LNCaP clone FGC (cell line): ENCODE measurements around the gene NEK10.

Experiments
- DNase-seq: peaks from one replicate; pipeline ENCODE4 v3.0.0-alpha.2; 2011; ENCODE audit warnings: low read depth
- H3K4me3 ChIP-seq: 2 replicates; pipeline ENCODE4 v1.5.1; 2011; ENCODE audit warnings: mild to moderate bottlenecking, low read depth, low read length, control low read depth
- TF ChIP-seq, protein P1 (sequence below): IDR thresholded peaks from 2 replicates; pipeline ENCODE4 v1.5.1; 2012; ENCODE audit warnings: mild to moderate bottlenecking; ENCODE audit not compliant: control insufficient read depth, insufficient read depth; ENCODE audit errors: extremely low read depth

Gene NEK10

DNA sequence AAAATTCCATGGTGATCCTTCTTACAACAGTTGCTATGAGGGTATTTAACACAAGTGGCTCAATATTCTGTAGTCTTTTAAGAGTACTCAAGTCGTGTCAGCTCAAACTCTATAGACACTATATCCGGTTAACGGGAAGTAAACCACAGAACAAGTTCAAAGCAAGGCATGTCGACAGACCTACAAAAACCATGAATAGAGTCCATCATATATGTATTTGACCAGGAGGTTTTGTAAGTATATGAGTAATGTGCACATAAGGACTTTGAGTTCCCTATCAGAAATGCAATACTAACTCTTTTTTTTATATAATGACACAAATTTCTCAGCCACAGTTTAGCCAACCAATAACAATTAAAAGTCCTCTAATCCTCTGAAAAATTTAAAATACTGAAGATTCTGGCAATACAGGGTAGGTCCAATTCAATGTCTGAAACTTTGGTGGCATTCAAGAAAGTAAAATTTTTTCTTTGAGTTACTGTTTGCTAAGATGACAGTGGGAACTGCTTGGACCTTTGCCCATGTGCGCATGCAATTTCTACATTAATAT, 93.7 kb downstream of the NEK10 start:
- TF ChIP-seq, protein P1, sequence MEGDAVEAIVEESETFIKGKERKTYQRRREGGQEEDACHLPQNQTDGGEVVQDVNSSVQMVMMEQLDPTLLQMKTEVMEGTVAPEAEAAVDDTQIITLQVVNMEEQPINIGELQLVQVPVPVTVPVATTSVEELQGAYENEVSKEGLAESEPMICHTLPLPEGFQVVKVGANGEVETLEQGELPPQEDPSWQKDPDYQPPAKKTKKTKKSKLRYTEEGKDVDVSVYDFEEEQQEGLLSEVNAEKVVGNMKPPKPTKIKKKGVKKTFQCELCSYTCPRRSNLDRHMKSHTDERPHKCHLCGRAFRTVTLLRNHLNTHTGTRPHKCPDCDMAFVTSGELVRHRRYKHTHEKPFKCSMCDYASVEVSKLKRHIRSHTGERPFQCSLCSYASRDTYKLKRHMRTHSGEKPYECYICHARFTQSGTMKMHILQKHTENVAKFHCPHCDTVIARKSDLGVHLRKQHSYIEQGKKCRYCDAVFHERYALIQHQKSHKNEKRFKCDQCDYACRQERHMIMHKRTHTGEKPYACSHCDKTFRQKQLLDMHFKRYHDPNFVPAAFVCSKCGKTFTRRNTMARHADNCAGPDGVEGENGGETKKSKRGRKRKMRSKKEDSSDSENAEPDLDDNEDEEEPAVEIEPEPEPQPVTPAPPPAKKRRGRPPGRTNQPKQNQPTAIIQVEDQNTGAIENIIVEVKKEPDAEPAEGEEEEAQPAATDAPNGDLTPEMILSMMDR, result no peak
- DNase-seq, result no peak
- H3K4me3 ChIP-seq, result no peak overlapping the region

DNA sequence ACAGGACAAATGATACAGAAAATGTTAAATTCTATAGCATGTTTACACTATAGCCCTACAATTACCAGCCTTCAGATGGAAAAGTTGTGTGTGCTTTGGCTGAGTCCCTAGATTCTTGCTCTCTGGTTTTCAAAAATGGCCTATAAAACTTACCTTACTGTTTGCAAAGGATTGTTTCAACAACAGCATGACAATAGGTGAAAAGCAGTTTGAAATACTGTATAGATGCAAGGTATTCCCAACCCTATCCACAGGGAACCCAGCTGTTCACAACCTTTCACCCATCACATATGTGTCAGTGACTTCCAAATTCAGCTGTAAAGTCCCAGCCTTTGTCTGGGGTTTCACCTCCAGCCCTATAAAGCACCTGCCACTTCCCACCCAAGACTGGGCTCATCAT, 97.3 kb downstream of the NEK10 start:
- TF ChIP-seq, protein P1, result no peak
- H3K4me3 ChIP-seq, result no peak overlapping the region
- DNase-seq, result peak; percentile 56

DNA sequence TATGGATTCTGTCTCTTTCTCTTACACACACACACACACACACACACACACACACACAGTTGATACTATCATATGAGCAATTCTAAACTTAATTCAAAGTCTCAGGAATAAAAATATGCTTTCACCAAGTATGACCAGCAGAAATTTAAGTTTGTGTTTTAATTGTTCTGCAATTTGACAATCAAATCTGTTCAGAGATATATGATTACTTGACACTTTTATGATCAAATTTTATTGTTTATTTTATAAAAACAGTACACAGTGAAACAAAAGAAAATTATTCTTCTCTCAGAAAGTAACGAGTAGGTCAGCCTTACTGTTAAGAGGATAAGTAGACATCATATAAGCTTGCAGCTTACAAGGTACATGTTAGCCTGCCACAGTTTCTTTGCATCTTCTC, 114.3 kb downstream of the NEK10 start:
- TF ChIP-seq, protein P1, result no peak
- H3K4me3 ChIP-seq, result no peak overlapping the region
- no peak for DNase-seq

DNA sequence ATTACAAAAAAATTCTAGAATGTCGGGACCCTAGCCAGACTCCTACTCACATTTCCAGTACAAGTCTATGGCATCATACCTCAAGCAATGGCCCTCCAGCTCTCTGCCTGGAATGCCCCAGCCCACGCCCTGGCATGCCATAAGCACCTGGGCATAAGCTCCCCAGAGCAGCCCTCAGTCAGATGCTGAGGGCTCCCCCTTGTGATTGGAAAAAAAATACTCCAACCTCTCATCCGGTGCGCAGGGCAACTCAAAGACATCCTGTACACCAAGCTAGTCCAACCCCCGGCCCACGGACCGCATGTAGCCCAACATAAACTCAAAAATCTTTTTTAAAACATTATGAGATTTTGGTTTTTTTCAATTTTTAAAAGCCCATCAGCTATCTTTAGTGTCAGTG, 115.4 kb downstream of the NEK10 start:
- TF ChIP-seq, protein P1, result peak; percentile 71
- peak; percentile 8 for DNase-seq
- H3K4me3 ChIP-seq, result no peak overlapping the region

DNA sequence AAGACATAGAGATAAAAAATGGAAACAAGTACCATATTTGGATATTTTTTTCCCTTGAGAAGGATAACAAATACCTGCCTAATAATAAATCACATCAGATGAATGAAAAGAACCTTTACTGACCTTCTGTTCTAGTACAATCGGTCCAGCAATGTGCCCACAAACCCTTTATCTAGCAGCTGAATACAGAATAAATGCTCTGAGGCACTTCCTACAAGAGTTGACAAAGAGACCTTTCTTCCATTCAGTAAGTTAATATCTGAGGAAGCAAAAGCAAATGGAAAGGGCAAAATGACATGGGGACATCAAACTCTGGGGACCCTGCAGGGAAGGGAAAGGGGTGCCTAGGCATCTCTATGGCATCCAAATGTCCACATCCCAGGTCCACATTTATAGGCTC, 115.8 kb downstream of the NEK10 start:
- no peak for DNase-seq
- H3K4me3 ChIP-seq, result no peak overlapping the region
- TF ChIP-seq, protein P1, result no peak

DNA sequence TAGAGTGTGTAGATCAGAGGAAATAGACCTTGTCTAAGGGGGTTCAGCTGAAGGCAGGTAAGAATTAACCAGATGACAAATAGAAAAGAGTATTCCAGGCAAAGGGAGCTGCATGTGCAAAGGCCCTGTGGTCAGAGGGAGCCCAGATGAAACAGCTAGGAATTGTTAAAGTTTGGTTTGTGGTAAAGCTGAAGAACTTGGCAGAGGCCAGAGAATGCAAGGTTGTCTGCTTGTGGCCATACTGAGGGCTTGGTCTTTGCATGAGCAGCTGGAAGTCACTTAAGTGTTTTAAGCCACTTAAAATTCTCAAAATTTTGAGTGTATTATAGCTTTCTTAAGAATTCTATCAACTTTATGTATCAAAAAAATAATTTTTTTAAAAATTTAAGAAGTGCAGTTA, 116.5 kb downstream of the NEK10 start:
- no peak overlapping the region for H3K4me3 ChIP-seq
- TF ChIP-seq, protein P1, result no peak
- DNase-seq, result no peak

DNA sequence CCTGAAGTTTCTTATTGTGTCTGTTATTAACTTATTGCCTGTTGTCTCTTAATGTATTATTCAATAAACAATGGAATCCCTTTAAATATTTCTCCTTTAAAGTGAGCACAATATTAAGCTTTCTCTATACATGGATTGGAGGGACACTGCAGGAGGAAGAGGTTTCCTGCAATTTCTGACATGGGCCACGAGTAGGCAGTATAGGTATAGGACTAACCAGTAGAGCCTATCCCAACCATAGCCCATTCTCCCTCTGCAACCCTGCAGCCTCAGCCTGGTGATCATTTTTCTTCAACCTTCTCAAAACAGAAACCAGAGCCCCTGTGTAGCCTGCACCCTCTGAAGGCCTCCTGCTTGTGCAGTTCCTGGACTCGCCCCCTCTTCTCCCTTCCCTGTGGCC, 124.8 kb downstream of the NEK10 start:
- DNase-seq, result no peak
- no peak overlapping the region for H3K4me3 ChIP-seq
- TF ChIP-seq, protein P1, result no peak
